SK-N-SH treated with all-trans-retinoic acid at 6 μM for 48 hours (cell line): ENCODE data around the gene ATXN10.

Source experiments
- BACH2 ChIP-seq: fragments of 250-450 bp; sonication (Bioruptor Pico); IDR thresholded peaks from 2 replicates; pipeline ENCODE4 v1.9.0; 2021; ENCODE audit warnings: mild to moderate bottlenecking, borderline replicate concordance
- PATZ1 ChIP-seq: fragments of 250-450 bp; sonication (Bioruptor Pico); IDR thresholded peaks from 2 replicates; pipeline ENCODE4 v1.8.0; 2020; ENCODE audit warnings: mild to moderate bottlenecking, moderate library complexity, borderline replicate concordance
- POU6F1 ChIP-seq: fragments of 250-450 bp; sonication (Bioruptor Pico); IDR thresholded peaks from 2 replicates; pipeline ENCODE4 v1.8.0; 2021; ENCODE audit warnings: low read depth, mild to moderate bottlenecking, moderate library complexity, borderline replicate concordance
- RARB ChIP-seq: fragments of 250-450 bp; sonication (Bioruptor Pico); IDR thresholded peaks from 2 replicates; pipeline ENCODE4 v1.8.0; 2021; ENCODE audit warnings: mild to moderate bottlenecking, moderate library complexity
- TCF4 ChIP-seq: fragments of 250-450 bp; sonication (Bioruptor Pico); IDR thresholded peaks from 2 replicates; pipeline ENCODE4 v1.8.0; 2021; ENCODE audit warnings: mild to moderate bottlenecking, moderate library complexity, borderline replicate concordance
- TSHZ2 ChIP-seq: fragments of 250-450 bp; sonication (Bioruptor Pico); IDR thresholded peaks from 2 replicates; pipeline ENCODE4 v1.5.0; 2020; ENCODE audit warnings: mild to moderate bottlenecking, moderate library complexity
- ZFP3 ChIP-seq: fragments of 250-450 bp; sonication (Bioruptor Pico); IDR thresholded peaks from 2 replicates; pipeline ENCODE4 v1.5.0; 2020; ENCODE audit warnings: mild to moderate bottlenecking, moderate library complexity
- ZNF565 ChIP-seq: fragments of 450-650 bp; formaldehyde crosslinking; conservative IDR thresholded peaks from 2 replicates; pipeline ENCODE4 v1.5.0; 2020; ENCODE audit warnings: low read depth, mild to moderate bottlenecking, moderate library complexity
- ZNF70 ChIP-seq: fragments of 450-650 bp; formaldehyde crosslinking; IDR thresholded peaks from 2 replicates; pipeline ENCODE4 v1.5.0; 2020; ENCODE audit warnings: mild to moderate bottlenecking, moderate library complexity

GRCh38 chr22:45683680-45684079 lies 12.0 kb downstream of the ATXN10 start:
- TF ChIP-seq PATZ1 (no peak), ZFP3 (CRISPR knock-in tag) (no peak), POU6F1 (CRISPR knock-in tag) (no peak), TSHZ2 (CRISPR knock-in tag) (no peak), RARB (CRISPR knock-in tag) (no peak), BACH2 (no peak), TCF4 (no peak), ZNF565 (CRISPR knock-in tag) (no peak), ZNF70 (CRISPR knock-in tag) (no peak)
